DMS153 treated with DMSO at 0.1 percent for 48 hours (cell line): ENCODE data around the gene BARX1.

ENCODE experiments used
- DNase-seq: peaks from one replicate; lab custom pipeline; 2025; ENCODE audit not compliant: unreplicated experiment; lab: John Stamatoyannopoulos, UW

BARX1 gene

DNA sequence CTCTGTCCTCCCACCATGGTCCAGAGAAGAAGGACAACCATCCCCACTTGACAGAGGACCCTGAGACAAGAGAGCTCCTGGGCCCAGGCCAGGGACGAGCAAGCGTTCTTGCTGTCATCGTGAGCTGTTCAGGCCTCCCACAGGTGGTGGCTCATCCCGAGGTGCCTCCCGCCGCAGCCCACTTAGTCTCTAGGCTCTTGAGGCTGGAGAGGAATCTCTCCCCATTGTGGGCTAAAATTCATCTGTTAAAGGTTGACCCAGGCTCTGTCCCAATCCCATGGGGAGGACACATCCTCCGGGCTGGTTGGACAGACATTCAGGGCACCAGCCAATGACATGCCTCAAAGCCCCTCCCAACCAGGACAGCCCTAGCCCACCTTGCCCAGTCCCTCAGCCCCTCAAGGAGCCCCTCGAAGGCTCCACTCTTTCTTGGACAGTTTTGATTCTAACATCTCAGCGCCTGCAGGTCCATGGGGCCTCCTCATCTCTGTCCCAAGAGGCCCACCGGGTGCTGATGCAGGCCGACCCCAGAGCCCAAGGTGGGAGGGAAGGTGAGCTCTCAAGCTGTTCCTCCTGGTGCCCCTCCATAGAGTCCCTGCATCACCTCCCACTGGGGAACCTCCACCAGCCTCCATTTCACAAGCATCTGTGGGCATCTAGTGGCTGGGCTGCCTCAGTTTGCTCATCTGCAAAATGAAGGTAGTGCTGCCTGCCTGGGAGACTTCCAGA is 52.9 kb downstream of the BARX1 start:
- DNase-seq, result no peak
